Uterus (tissue), 4 donors: Measurements from ENCODE around the gene EME2. TPM values are rescaled to one million over a fixed set of nuclear protein-coding genes. Genes with fewer than 3 reads are reported as not detected.

Experiments used
- DNase-seq, 2 donors: peaks; one replicate each; pipeline ENCODE4 v3.0.0-alpha.2; 2019 to 2020
- H3K27ac ChIP-seq, 2 donors: fragments of 200-600 bp; sonication (generic); 1 replicate in 1 of 2; 2 replicates in 1 of 2; pipeline ENCODE4 v1.5.1; 2016 to 2018
- H3K27me3 ChIP-seq, 2 donors: fragments of 200-600 bp; sonication (generic); one replicate each; pipeline ENCODE4 v1.5.1; 2018 to 2019; ENCODE audit warnings: control low read depth in 1 of 2
- H3K36me3 ChIP-seq, 2 donors: fragments of 200-600 bp; sonication (generic); one replicate each; pipeline ENCODE4 v1.5.1; 2019; ENCODE audit warnings: control low read depth in 1 of 2
- H3K4me1 ChIP-seq, 2 donors: fragments of 200-600 bp; sonication (generic); one replicate each; pipeline ENCODE4 v1.5.1; 2018 to 2019; ENCODE audit warnings: control low read depth in 1 of 2
- H3K4me3 ChIP-seq, 2 donors: fragments of 200-600 bp; sonication (generic); 1 replicate in 1 of 2; 2 replicates in 1 of 2; pipeline ENCODE4 v1.5.1; 2018 to 2019; ENCODE audit warnings: mild to moderate bottlenecking in 1 of 2
- H3K9me3 ChIP-seq, 2 donors: fragments of 200-600 bp; sonication (generic); one replicate each; pipeline ENCODE4 v1.5.1; 2019; ENCODE audit warnings: control low read depth in 1 of 2
- POLR2A ChIP-seq, 2 donors: fragments of 450-650 bp; IDR thresholded peaks; one replicate each; pipeline ENCODE4 v1.6.1; 2016; ENCODE audit warnings: antibody characterized with exemption in 2 of 2, mild to moderate bottlenecking in 1 of 2, moderate library complexity in 1 of 2
- intact Hi-C: fragments of 100-400 bp; cut with DNase I; formaldehyde crosslinking; loops from one replicate; pipeline ENCODE4 v1.15.1; 2023; ENCODE audit warnings: low total_unique reads
- total RNA-seq, 4 donors: library from RNA; depleted of rRNA in 3 of 4; stranded (reverse); fragments of >200 nt in 3 of 4; gene quantifications; one replicate each; pipeline versions ENCODE4 v1.1.0 to v1.2.4, GENCODE V29; 2014 to 2023
- TF ChIP-seq, protein P1 (sequence below), 4 experiments: fragments of 200-600 bp in 2 of 4; fragments of 450-650 bp in 2 of 4; sonication (generic) in 2 of 4; IDR thresholded peaks; one replicate each; pipeline ENCODE4 v1.5.1; 2016 to 2019; ENCODE audit warnings: antibody characterized with exemption in 4 of 4, mild to moderate bottlenecking in 2 of 4, moderate library complexity in 1 of 4
- donor health status: DM: yes; HTN: yes; CAD: no.

The EME2 gene
- total RNA-seq, 4 donors from 2014 or later: 2.6 to 28.2 (median 8.0) TPM

DNA sequence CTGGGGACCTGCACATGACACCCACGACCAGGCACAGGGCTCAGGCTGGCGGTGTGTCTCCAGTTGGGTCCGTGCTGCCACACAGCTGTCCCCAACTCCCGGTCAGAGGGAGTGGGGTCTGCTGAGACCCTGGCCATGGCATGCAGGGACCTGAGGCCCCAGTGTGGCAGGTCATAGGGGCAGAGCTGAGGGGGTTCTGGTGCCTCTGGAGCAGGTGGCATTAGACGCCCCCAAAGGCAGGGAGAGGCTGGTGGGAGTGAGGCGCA lies 14.4 kb downstream of the EME2 start:
- no peak overlapping the region for H3K27ac ChIP-seq

DNA sequence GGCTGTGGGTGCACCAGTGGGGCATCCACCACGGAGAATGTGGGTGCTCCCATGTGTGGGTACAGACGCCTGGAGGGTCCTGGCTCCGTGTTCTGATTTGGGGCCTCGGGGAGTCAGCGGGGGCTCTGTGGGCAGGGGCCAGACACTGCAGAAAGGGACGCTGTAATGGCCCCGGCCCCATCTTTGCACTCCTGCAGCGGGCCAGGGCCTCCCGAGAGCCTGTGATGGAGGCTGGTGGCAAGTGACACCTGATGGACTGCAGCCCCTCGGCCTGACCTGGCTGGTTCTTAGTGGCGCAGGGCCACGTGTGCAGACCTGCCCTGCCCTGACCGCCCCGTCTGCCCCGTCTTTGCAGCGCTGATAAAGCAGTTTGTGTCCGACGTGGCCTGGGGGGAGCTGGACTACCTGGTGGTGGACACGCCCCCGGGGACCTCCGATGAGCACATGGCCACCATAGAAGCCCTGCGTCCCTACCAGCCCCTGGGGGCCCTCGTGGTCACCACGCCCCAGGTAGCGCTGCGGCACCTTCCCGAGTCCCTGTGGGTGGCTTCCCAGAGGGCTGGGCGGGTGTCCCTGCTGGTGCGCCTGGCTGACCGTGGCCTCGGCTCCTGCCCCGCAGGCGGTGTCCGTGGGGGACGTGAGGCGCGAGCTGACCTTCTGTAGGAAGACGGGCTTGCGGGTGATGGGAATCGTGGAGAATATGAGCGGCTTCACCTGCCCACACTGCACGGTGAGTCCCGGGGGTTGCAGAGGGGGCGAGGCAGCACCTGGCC lies 14.9 kb downstream of the EME2 start:
- DNase-seq: peak in 1 of 2 donors; percentile 15
- no peaks in the 10 kb centered on the region for H3K9me3 ChIP-seq

More for the DNA sequence above, 14.4 kb downstream of the EME2 start:
- Histone ChIP-seq H3K9me3 (no peaks in the 10 kb centered on the region), H3K36me3 (no peaks in the 10 kb centered on the region), H3K4me1 (no peaks in the 10 kb centered on the region), H3K27me3 (no peaks in the 10 kb centered on the region), H3K4me3 (no peak overlapping the region)
- no peak for DNase-seq
- no peak for TF ChIP-seq POLR2A (IDR thresholded peaks at IDR 0.05)
- TF ChIP-seq, protein P1, sequence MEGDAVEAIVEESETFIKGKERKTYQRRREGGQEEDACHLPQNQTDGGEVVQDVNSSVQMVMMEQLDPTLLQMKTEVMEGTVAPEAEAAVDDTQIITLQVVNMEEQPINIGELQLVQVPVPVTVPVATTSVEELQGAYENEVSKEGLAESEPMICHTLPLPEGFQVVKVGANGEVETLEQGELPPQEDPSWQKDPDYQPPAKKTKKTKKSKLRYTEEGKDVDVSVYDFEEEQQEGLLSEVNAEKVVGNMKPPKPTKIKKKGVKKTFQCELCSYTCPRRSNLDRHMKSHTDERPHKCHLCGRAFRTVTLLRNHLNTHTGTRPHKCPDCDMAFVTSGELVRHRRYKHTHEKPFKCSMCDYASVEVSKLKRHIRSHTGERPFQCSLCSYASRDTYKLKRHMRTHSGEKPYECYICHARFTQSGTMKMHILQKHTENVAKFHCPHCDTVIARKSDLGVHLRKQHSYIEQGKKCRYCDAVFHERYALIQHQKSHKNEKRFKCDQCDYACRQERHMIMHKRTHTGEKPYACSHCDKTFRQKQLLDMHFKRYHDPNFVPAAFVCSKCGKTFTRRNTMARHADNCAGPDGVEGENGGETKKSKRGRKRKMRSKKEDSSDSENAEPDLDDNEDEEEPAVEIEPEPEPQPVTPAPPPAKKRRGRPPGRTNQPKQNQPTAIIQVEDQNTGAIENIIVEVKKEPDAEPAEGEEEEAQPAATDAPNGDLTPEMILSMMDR (IDR thresholded peaks at IDR 0.05): no peak
- intact Hi-C loops: no loop called here

DNA sequence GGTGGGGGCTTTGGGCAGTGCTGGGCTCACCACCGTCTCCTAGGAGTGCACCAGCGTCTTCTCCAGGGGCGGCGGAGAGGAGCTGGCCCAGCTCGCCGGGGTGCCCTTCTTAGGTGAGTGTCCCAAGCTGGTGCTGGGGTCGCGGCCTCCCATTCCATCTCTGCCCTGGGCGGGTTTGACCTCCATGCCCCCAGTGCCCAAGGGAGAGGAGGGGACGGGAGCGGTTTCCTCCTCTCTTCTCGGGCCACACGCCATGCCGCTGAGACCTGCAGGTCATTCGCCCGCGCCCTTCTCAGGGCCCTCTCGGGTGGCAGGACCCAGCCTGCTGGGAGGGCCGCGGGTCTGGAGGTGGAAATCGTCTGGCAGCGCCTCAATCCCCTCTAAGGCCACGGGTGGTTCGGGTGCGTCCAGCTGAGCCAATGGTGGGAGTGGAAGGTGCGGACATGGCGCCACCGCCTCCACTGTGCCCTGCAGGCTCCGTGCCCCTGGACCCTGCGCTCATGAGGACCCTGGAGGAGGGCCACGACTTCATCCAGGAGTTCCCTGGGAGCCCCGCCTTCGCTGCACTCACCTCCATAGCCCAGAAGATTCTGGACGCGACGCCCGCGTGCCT lies 15.6 kb downstream of the EME2 start:
- H3K4me1 ChIP-seq: no peaks in the 10 kb centered on the region
- peak in 1 of 2 donors; percentile 13 for DNase-seq
- no peak overlapping the region for H3K4me3 ChIP-seq
- no peaks in the 10 kb centered on the region for H3K27me3 ChIP-seq
- intact Hi-C loops: no loop called here
- no peak for TF ChIP-seq POLR2A (IDR thresholded peaks at IDR 0.05)
- TF ChIP-seq, protein P1 (IDR thresholded peaks at IDR 0.05): no peak
- H3K36me3 ChIP-seq: no peaks in the 10 kb centered on the region
- no peaks in the 10 kb centered on the region for H3K9me3 ChIP-seq
- no peak overlapping the region for H3K27ac ChIP-seq

More for the DNA sequence above, 14.9 kb downstream of the EME2 start:
- Histone ChIP-seq H3K27ac (no peak overlapping the region), H3K27me3 (no peaks in the 10 kb centered on the region), H3K4me1 (no peaks in the 10 kb centered on the region), H3K4me3 (no peak overlapping the region), H3K36me3 (no peaks in the 10 kb centered on the region)
- intact Hi-C loops: no loop called here
- no peak for TF ChIP-seq POLR2A (IDR thresholded peaks at IDR 0.05)
- TF ChIP-seq, protein P1 (IDR thresholded peaks at IDR 0.05): no peak

DNA sequence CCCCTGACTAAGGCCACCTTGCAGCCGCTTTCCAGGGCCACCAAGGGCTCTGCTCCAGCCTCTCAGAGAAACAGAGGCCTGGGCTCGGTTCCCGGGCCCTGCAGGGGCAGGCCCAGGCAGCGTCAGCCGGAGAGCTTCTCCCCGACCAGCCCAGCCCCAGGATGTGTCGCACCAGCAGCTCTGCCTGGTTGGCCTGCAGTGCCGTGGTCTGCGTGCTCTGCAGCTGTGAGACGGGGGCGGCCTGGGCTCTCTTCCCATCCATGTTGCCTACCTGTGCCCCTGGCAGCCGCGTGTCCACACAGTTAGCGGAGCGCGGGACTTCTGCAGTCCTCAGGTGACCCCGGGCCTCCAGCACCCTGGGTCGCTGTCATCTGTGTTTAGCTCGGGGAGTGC lies 16.1 kb downstream of the EME2 start:
- intact Hi-C loops: no loop called here

DNA sequence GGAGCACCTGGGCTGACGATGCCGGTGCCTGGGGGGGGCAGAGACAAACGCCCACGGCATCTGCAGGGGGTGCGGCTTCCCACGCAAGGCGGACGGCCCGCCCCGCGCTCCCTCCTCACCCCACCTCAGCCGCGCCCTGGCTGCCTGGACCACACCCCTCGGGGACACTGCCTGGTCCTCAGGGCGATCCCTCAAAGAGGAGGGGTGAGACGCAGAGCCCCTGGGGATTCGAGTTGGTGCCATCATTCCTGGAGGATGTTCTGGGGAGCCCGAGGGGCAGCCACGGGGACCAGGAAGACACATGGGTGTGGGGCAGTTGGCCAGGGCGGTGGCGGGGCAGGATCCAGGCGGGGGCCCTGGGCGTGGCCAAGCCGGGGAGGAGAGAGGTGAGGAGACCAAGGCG lies 17.0 kb downstream of the EME2 start:
- no peaks in the 10 kb centered on the region for H3K4me1 ChIP-seq
- no peak overlapping the region for H3K27ac ChIP-seq
- no peak overlapping the region for H3K4me3 ChIP-seq
- no peaks in the 10 kb centered on the region for H3K9me3 ChIP-seq
- no peaks in the 10 kb centered on the region for H3K27me3 ChIP-seq
- intact Hi-C loops: no loop called here
- no peak for TF ChIP-seq POLR2A (IDR thresholded peaks at IDR 0.05)
- TF ChIP-seq, protein P1 (IDR thresholded peaks at IDR 0.05): no peak
- H3K36me3 ChIP-seq: no peaks in the 10 kb centered on the region
- peak in 1 of 2 donors; percentile 16 for DNase-seq

More for the DNA sequence above, 16.1 kb downstream of the EME2 start:
- no peaks in the 10 kb centered on the region for H3K9me3 ChIP-seq
- H3K4me3 ChIP-seq: no peak overlapping the region
- TF ChIP-seq, protein P1 (IDR thresholded peaks at IDR 0.05): no peak
- TF ChIP-seq POLR2A (IDR thresholded peaks at IDR 0.05): no peak
- DNase-seq: peak in 1 of 2 donors; percentile 14
- H3K36me3 ChIP-seq: no peaks in the 10 kb centered on the region
- no peak overlapping the region for H3K27ac ChIP-seq
- H3K27me3 ChIP-seq: no peaks in the 10 kb centered on the region
- no peaks in the 10 kb centered on the region for H3K4me1 ChIP-seq
